Calu3 (cell line): ENCODE results near the gene RAB20. TPM values are rescaled to one million over a fixed set of nuclear protein-coding genes. Genes with fewer than 3 reads are reported as not detected.

Experiments
- BruUV-seq: library from RNA; stranded (reverse); fragments of 400-500 nt; replicated peaks from 2 replicates; lab custom pipeline; 2021; lab: Mats Ljungman, UMichigan
- CTCF ChIA-PET: fragments of 300-600 bp; sonication (Branson Sonifier 250); formaldehyde crosslinking; loops from one replicate; lab custom pipeline; 2022; ENCODE audit warnings: antibody characterized with exemption; lab: Charles Lee
- DNase-seq: peaks from one replicate; pipeline ENCODE4 v3.0.0; 2022
- H3K27ac Mint-ChIP-seq: one replicate; pipeline ENCODE4 v1.8.0; 2022; ENCODE audit warnings: mixed read lengths; ENCODE audit not compliant: unreplicated experiment
- H3K27me3 Mint-ChIP-seq: one replicate; pipeline ENCODE4 v1.8.0; 2022; ENCODE audit warnings: mixed read lengths; ENCODE audit not compliant: unreplicated experiment
- H3K36me3 Mint-ChIP-seq: one replicate; pipeline ENCODE4 v1.8.0; 2022; ENCODE audit warnings: mild to moderate bottlenecking, moderate library complexity, mixed read lengths; ENCODE audit not compliant: insufficient read depth, unreplicated experiment
- H3K4me1 Mint-ChIP-seq: one replicate; pipeline ENCODE4 v1.8.0; 2022; ENCODE audit warnings: mild to moderate bottlenecking, low read depth, mixed read lengths; ENCODE audit not compliant: unreplicated experiment
- H3K4me3 Mint-ChIP-seq: one replicate; pipeline ENCODE4 v1.8.0; 2022; ENCODE audit warnings: mild to moderate bottlenecking, low read depth, moderate library complexity, mixed read lengths; ENCODE audit not compliant: unreplicated experiment
- H3K9me3 Mint-ChIP-seq: one replicate; pipeline ENCODE4 v1.8.0; 2022; ENCODE audit warnings: low read depth, mixed read lengths; ENCODE audit not compliant: unreplicated experiment
- intact Hi-C: fragments of 100-400 bp; cut with micrococcal nuclease; formaldehyde crosslinking; loops from one replicate; pipeline ENCODE4 v1.10.0; 2022; ENCODE audit not compliant: unreplicated experiment
- total RNA-seq: library from RNA; stranded (reverse); gene quantifications from 2 replicates; pipeline ENCODE4 v1.2.3, GENCODE V29; 2022
- TF ChIP-seq, protein P1 (sequence below): fragments of 200-600 bp; IDR thresholded peaks from one replicate; pipeline ENCODE4 v1.8.0; 2022; ENCODE audit warnings: antibody characterized with exemption; ENCODE audit not compliant: unreplicated experiment

RAB20 gene
- total RNA-seq, 1 experiment from 2014 or later: 9.7 TPM

GRCh38 chr13:110531671-110532083 lies 29.8 kb downstream of the RAB20 start:
- Mint-ChIP-seq H3K27me3 (no peaks in the 10 kb centered on the region), H3K4me3 (no peak overlapping the region), H3K4me1 (peaks cover 8% of the 10 kb centered on the region), H3K9me3 (no peaks in the 10 kb centered on the region), H3K27ac (no peak overlapping the region), H3K36me3 (peaks cover 5% of the 10 kb centered on the region)
- TF ChIP-seq, protein P1, sequence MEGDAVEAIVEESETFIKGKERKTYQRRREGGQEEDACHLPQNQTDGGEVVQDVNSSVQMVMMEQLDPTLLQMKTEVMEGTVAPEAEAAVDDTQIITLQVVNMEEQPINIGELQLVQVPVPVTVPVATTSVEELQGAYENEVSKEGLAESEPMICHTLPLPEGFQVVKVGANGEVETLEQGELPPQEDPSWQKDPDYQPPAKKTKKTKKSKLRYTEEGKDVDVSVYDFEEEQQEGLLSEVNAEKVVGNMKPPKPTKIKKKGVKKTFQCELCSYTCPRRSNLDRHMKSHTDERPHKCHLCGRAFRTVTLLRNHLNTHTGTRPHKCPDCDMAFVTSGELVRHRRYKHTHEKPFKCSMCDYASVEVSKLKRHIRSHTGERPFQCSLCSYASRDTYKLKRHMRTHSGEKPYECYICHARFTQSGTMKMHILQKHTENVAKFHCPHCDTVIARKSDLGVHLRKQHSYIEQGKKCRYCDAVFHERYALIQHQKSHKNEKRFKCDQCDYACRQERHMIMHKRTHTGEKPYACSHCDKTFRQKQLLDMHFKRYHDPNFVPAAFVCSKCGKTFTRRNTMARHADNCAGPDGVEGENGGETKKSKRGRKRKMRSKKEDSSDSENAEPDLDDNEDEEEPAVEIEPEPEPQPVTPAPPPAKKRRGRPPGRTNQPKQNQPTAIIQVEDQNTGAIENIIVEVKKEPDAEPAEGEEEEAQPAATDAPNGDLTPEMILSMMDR: no peak
- no peak for DNase-seq
- intact Hi-C loops: no loop called here
- no TSS peak for BruUV-seq
- CTCF ChIA-PET: no interaction called here

DNA sequence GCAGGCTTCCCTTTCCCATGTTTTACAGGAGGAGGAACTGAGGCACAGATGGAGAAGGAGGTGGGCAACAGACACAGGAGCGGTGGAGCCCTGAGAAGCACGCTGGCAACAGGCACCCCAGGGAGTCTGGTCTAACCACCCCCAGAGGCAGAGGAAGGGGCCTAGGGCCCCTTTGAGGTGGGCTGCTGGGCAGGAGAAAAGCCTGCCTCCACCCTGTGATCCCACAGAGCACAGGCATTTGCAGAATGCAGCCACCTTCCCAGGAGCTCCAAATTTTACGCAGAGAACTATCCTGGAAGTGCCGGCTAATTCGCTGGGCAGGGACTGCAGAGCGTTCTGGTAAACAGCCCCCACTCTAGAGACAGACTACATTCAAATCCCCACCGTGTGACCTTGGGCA lies 30.4 kb downstream of the RAB20 start:
- intact Hi-C loops: no loop called here
- Mint-ChIP-seq H3K4me3 (no peak overlapping the region), H3K36me3 (peaks cover 5% of the 10 kb centered on the region), H3K4me1 (peaks cover 8% of the 10 kb centered on the region), H3K27ac (no peak overlapping the region), H3K27me3 (no peaks in the 10 kb centered on the region), H3K9me3 (no peaks in the 10 kb centered on the region)
- no peak for DNase-seq
- CTCF ChIA-PET: no interaction called here
- TF ChIP-seq, protein P1: no peak
- no TSS peak for BruUV-seq

DNA sequence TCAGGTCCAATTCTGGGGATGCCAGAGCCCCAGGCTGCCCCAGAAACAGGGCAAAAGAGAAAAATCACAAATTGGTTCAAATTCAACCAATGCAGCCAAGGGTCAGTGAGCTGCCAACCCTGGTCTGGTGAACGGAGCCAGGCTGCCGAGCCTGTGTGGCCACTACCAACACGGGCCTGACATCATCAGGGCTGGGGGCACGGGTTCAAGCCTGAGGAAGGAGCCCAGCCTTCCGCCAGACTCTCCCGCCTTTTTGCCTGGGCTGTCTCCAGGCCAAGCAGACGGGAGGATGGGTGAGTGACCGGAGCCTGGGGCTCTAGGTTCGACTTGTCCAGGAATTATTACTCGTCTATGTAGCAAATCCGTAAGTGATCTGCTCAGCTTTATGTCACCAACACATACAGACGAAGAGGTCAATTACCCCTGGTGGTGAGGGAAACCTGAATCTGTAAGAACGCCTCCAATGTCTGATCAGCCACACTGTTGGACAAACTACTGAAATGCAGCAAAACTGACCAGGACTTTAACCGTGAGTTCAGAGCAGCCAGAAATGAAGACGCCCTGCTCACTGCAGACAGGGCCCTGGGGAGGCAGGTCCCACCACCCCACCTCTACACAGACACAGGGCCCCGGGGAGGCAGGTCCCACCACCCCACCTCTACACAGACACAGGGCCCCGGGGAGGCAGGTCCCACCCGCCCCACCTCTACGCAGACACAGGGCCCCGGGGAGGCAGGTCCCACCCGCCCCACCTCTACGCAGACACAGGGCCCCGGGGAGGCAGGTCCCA lies 31.8 kb downstream of the RAB20 start:
- Mint-ChIP-seq H3K4me1 (peaks cover 8% of the 10 kb centered on the region), H3K4me3 (no peak overlapping the region), H3K36me3 (peaks cover 5% of the 10 kb centered on the region), H3K27ac (no peak overlapping the region), H3K27me3 (no peaks in the 10 kb centered on the region), H3K9me3 (no peaks in the 10 kb centered on the region)
- no peak for DNase-seq
- TF ChIP-seq, protein P1: no peak
- intact Hi-C loops: no loop called here
- BruUV-seq: no TSS peak
- CTCF ChIA-PET: no interaction called here

GRCh38 chr13:110528911-110529310 lies 32.6 kb downstream of the RAB20 start:
- BruUV-seq: no TSS peak
- intact Hi-C loops: no loop called here
- Mint-ChIP-seq H3K4me1 (peaks cover 8% of the 10 kb centered on the region), H3K27ac (no peak overlapping the region), H3K36me3 (peaks cover 5% of the 10 kb centered on the region), H3K9me3 (no peaks in the 10 kb centered on the region), H3K27me3 (no peaks in the 10 kb centered on the region), H3K4me3 (no peak overlapping the region)
- no peak for DNase-seq
- TF ChIP-seq, protein P1: no peak
- CTCF ChIA-PET: no interaction called here
